ENCODE measurements around the gene PIK3AP1. TPM values are rescaled to one million over a fixed set of nuclear protein-coding genes. Genes with fewer than 3 reads are reported as not detected.

PIK3AP1 gene
- polyA plus RNA-seq, 1 of the 3 experiments (the other 2 are of a cell fraction), result 0.07 TPM

GRCh38 chr10:96695366-96695765 is 24.9 kb downstream of the PIK3AP1 start:
- no peaks in the 10 kb centered on the region for H4K20me1 ChIP-seq (ENCODE audit: insufficient read depth)
- WGBS (ENCODE audit: low lambda C conversion rate), result 91% methylated on average over 1 of the region's 1 CpG
- DNase-seq, result no peak
- no peaks in the 10 kb centered on the region for H3K9me3 ChIP-seq
- H3F3A ChIP-seq (replicated peaks; ENCODE audit: insufficient read depth), result no peaks in the 10 kb centered on the region
- H3K9me2 ChIP-seq, result no peaks in the 10 kb centered on the region
- ChIA-PET POLR2A (no interaction called here), CTCF (no interaction called here)
- TF ChIP-seq FOSL2 (IDR thresholded peaks at IDR 0.05; ENCODE audit: borderline replicate concordance, low read depth) (no peak), NRF1 (IDR thresholded peaks at IDR 0.05; ENCODE audit: low read depth, low read length) (no peak), MAX (IDR thresholded peaks at IDR 0.05; ENCODE audit: low read depth) (no peak), GATA2 (CRISPR knock-in tag; IDR thresholded peaks at IDR 0.05) (no peak), ZBTB33 (IDR thresholded peaks at IDR 0.05; ENCODE audit: borderline replicate concordance, low read depth) (no peak), MEF2A (IDR thresholded peaks at IDR 0.05; ENCODE audit: borderline replicate concordance, low read depth) (no peak), GABPA (IDR thresholded peaks at IDR 0.05; ENCODE audit: low read depth) (no peak), RCOR1 (IDR thresholded peaks at IDR 0.05; ENCODE audit: low read length) (no peak), USF1 (IDR thresholded peaks at IDR 0.05; ENCODE audit: borderline replicate concordance, low read depth) (no peak), REST (IDR thresholded peaks at IDR 0.05; ENCODE audit: low read depth, low read length) (no peak), CHD2 (IDR thresholded peaks at IDR 0.05; ENCODE audit: low read length, partially characterized antibody) (no peak), PBX3 (IDR thresholded peaks at IDR 0.05) (no peak), FOXM1 (IDR thresholded peaks at IDR 0.05; ENCODE audit: low read depth) (no peak), NFIC (IDR thresholded peaks at IDR 0.05; ENCODE audit: borderline replicate concordance) (no peak), RFX5 (IDR thresholded peaks at IDR 0.05; ENCODE audit: low read length) (no peak), EZH2phosphoT487 (IDR thresholded peaks at IDR 0.05; ENCODE audit: borderline replicate concordance, low read depth) (no peak), ELF1 (IDR thresholded peaks at IDR 0.05) (no peak), TEAD4 (IDR thresholded peaks at IDR 0.05; ENCODE audit: borderline replicate concordance, insufficient read depth) (no peak), RAD21 (IDR thresholded peaks at IDR 0.05; ENCODE audit: low read length) (no peak), YY1 (IDR thresholded peaks at IDR 0.05; ENCODE audit: low read depth) (no peak)
- H3K4me3 ChIP-seq (ENCODE audit: low read depth in 2 of 2, low read length in 1 of 2), result no peak overlapping the region
- H3K27me3 ChIP-seq (ENCODE audit: insufficient read depth), result no peaks in the 10 kb centered on the region
- H2AFZ ChIP-seq (ENCODE audit: low read depth), result no peak overlapping the region
- H3K9ac ChIP-seq, result no peak overlapping the region
- H3K4me1 ChIP-seq (ENCODE audit: control insufficient read depth in 1 of 2, insufficient read depth in 2 of 2, low read depth in 1 of 2, low read length in 1 of 2), result no peaks in the 10 kb centered on the region
- H3K4me2 ChIP-seq, result no peak overlapping the region
- H3K36me3 ChIP-seq (replicated peaks in 1 of 2; ENCODE audit: control insufficient read depth in 1 of 2, insufficient read depth in 2 of 2, low read length in 1 of 2), result no peaks in the 10 kb centered on the region
- H3K79me2 ChIP-seq (ENCODE audit: insufficient read depth), result no peaks in the 10 kb centered on the region
- H3K27ac ChIP-seq (ENCODE audit: low read depth in 2 of 2, low read length in 1 of 2), result no peak overlapping the region
